Eye (tissue), 1 donor: ENCODE measurements around the gene RPTOR.

Source experiments
- DNase-seq: peaks from one replicate; pipeline ENCODE4 v3.0.0-alpha.2; 2015

Gene RPTOR

GRCh38 chr17:80992948-80993624 is 448.4 kb downstream of the RPTOR start:
- no peak for DNase-seq

- DNase-seq, result no peak
These were observed 450.5 kb downstream of the RPTOR start for GRCh38 chr17:80995131-80995530.

- no peak for DNase-seq
These were observed 452.0 kb downstream of the RPTOR start for GRCh38 chr17:80996422-80997305.

GRCh38 chr17:80997424-80998117 is 452.9 kb downstream of the RPTOR start:
- DNase-seq, result no peak

GRCh38 chr17:80998118-80998747 is 453.6 kb downstream of the RPTOR start:
- DNase-seq, result no peak

- DNase-seq, result no peak
These were observed 454.3 kb downstream of the RPTOR start for GRCh38 chr17:80998748-80999535.

- no peak for DNase-seq
These were observed 455.1 kb downstream of the RPTOR start for GRCh38 chr17:80999536-81000333.

GRCh38 chr17:81000334-81000630 is 455.6 kb downstream of the RPTOR start:
- no peak for DNase-seq

GRCh38 chr17:81000631-81001357 is 456.2 kb downstream of the RPTOR start:
- no peak for DNase-seq

GRCh38 chr17:81002013-81002384 is 457.4 kb downstream of the RPTOR start:
- DNase-seq, result no peak

GRCh38 chr17:81002409-81003361 is 458.0 kb downstream of the RPTOR start:
- DNase-seq, result peak; percentile 41

GRCh38 chr17:81003711-81004475 is 459.3 kb downstream of the RPTOR start:
- DNase-seq, result peak; percentile 68

GRCh38 chr17:81006891-81007290 is 462.3 kb downstream of the RPTOR start:
- DNase-seq, result no peak

GRCh38 chr17:81008140-81008539 is 463.5 kb downstream of the RPTOR start:
- DNase-seq, result no peak

GRCh38 chr17:81009136-81009535 is 464.5 kb downstream of the RPTOR start:
- DNase-seq, result no peak

GRCh38 chr17:81010935-81011334 is 466.3 kb downstream of the RPTOR start:
- no peak for DNase-seq

GRCh38 chr17:81011951-81012350 is 467.3 kb downstream of the RPTOR start:
- DNase-seq, result no peak

- no peak for DNase-seq
These were observed 468.2 kb downstream of the RPTOR start for GRCh38 chr17:81012574-81013447.
